AG04450 (cell line): Measurements from ENCODE around the gene PKN1. TPM values are rescaled to one million over a fixed set of nuclear protein-coding genes. Genes with fewer than 3 reads are reported as not detected.

Experiments
- CTCF ChIA-PET: fragments of 300-600, 350-600 bp; formaldehyde crosslinking; extraction: SDS; loops from one replicate; lab custom pipeline; 2022; ENCODE audit warnings: antibody characterized with exemption, inconsistent platforms; lab: Charles Lee
- POLR2A ChIA-PET: fragments of 350-600 bp; formaldehyde crosslinking; extraction: SDS; loops from one replicate; lab custom pipeline; 2021; ENCODE audit warnings: antibody characterized with exemption, inconsistent platforms; lab: Yijun Ruan, JAX
- DNase-seq: peaks from one replicate; pipeline ENCODE4 v3.0.0-alpha.2; 2011; ENCODE audit warnings: low read depth, low spot score
- H3K27ac ChIP-seq: one replicate; pipeline ENCODE4 v1.5.1; 2012; ENCODE audit warnings: low read depth, low read length, control low read depth
- H3K27me3 ChIP-seq: one replicate; pipeline ENCODE4 v1.6.0; 2012; ENCODE audit warnings: low read length; ENCODE audit not compliant: control insufficient read depth, insufficient read depth
- H3K4me3 ChIP-seq: 2 replicates; pipeline ENCODE4 v1.5.1; 2011; ENCODE audit warnings: mild to moderate bottlenecking, low read depth, low read length, control low read depth
- H3K9me3 ChIP-seq: 2 replicates; pipeline ENCODE4 v1.5.1; 2012; ENCODE audit warnings: low read length; ENCODE audit not compliant: control insufficient read depth, insufficient read depth
- CTCF ChIP-seq: IDR thresholded peaks from 2 replicates; pipeline ENCODE4 v1.5.1; 2011; ENCODE audit warnings: low read depth, low read length, control low read depth, inconsistent platforms
- polyA plus RNA-seq: library from polyadenylated mRNA; depleted of rRNA; stranded (reverse); fragments of >200 nt; gene quantifications from 2 replicates; pipeline ENCODE4 v1.2.3, GENCODE V29; 2011

PKN1 gene
- polyA plus RNA-seq, 1 experiment, result 37.5 TPM

GRCh38 chr19:14478113-14478545 is 45.0 kb downstream of the PKN1 start:
- CTCF ChIA-PET, result interaction anchor here (1.0 to 3.3 kb wide), 2 partner anchors 10 to 39 kb away, joined by 3 to 32 read pairs; no protein-coding TSS in a partner anchor
- DNase-seq, result no peak
- TF ChIP-seq CTCF, result no peak
- POLR2A ChIA-PET, result no interaction called here
- Histone ChIP-seq H3K27me3 (no peaks in the 10 kb centered on the region), H3K27ac (no peak overlapping the region), H3K4me3 (no peak overlapping the region), H3K9me3 (peaks cover 2% of the 10 kb centered on the region; the same call in 1 of the 2 replicates)

GRCh38 chr19:14479309-14479974 is 46.3 kb downstream of the PKN1 start:
- CTCF ChIA-PET, result interaction anchor here (1.0 to 3.7 kb wide), 18 partner anchors 7 to 617 kb away, joined by 3 to 32 read pairs (median 6); partner anchors contain the start of genes ASF1B, DDX39A and GIPC1
- no peak for DNase-seq
- Histone ChIP-seq H3K9me3 (no peaks in the 10 kb centered on the region; the same call in 1 of the 2 replicates), H3K4me3 (no peak overlapping the region), H3K27ac (no peak overlapping the region), H3K27me3 (no peaks in the 10 kb centered on the region)
- TF ChIP-seq CTCF, result no peak
- POLR2A ChIA-PET, result interaction anchor here (1.0 kb wide), 1 partner anchor 17 kb away, joined by 4 read pairs; the partner anchor contains the start of gene GIPC1

GRCh38 chr19:14479975-14480699 is 47.0 kb downstream of the PKN1 start:
- no peaks in the 10 kb centered on the region for H3K27me3 ChIP-seq
- ChIA-PET CTCF (interaction anchor here (0.6 to 3.7 kb wide), 22 partner anchors 8 to 618 kb away, joined by 3 to 32 read pairs (median 5); partner anchors contain the start of genes ASF1B, DDX39A, GIPC1 and PKN1), POLR2A (interaction anchor here (0.5 to 1.3 kb wide), 4 partner anchors 15 to 38 kb away, joined by 3 to 4 read pairs (median 4); partner anchors contain the start of genes DNAJB1 and GIPC1)
- no peak for DNase-seq
- peak overlapping the region; percentile 61 for H3K27ac ChIP-seq
- peak; percentile 82 for TF ChIP-seq CTCF
- no peak overlapping the region for H3K4me3 ChIP-seq
- H3K9me3 ChIP-seq, result no peaks in the 10 kb centered on the region; the same call in 1 of the 2 replicates

GRCh38 chr19:14480700-14481079 is 47.6 kb downstream of the PKN1 start:
- TF ChIP-seq CTCF, result peak; percentile 28; the same call in 1 of the 2 replicates
- Histone ChIP-seq H3K9me3 (no peaks in the 10 kb centered on the region; the same call in 1 of the 2 replicates), H3K27ac (peak overlapping the region; percentile 61), H3K27me3 (no peaks in the 10 kb centered on the region), H3K4me3 (no peak overlapping the region)
- ChIA-PET POLR2A (interaction anchor here (0.5 to 1.3 kb wide), 4 partner anchors 14 to 38 kb away, joined by 3 to 4 read pairs (median 4); partner anchors contain the start of genes DNAJB1 and GIPC1), CTCF (interaction anchor here (0.6 to 3.7 kb wide), 21 partner anchors 8 to 618 kb away, joined by 3 to 32 read pairs (median 6); partner anchors contain the start of genes ASF1B, GIPC1 and PKN1)
- DNase-seq, result peak; percentile 29
